ENCODE measurements around the gene CCDC171.

DNA sequence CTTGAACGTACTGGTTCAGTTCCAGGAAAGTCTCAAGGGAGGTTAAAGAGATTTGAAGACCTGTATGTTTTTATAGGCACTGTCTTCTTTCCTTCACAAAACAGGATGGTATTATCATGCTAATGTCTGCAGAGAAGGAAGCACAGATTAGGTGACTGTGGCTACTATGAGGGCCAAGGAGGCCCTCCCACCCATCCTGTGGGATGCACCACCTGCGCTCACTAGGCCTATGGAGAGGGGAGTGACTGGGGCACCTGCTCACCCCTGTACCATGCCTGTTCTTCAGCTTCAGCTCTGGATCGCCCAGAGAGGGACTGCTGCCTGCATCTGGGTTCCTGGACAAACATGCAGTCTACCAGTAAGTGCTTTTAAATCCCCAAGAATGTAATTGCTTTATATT, 469.4 kb downstream of the CCDC171 start:
- TF ChIP-seq, protein P1, sequence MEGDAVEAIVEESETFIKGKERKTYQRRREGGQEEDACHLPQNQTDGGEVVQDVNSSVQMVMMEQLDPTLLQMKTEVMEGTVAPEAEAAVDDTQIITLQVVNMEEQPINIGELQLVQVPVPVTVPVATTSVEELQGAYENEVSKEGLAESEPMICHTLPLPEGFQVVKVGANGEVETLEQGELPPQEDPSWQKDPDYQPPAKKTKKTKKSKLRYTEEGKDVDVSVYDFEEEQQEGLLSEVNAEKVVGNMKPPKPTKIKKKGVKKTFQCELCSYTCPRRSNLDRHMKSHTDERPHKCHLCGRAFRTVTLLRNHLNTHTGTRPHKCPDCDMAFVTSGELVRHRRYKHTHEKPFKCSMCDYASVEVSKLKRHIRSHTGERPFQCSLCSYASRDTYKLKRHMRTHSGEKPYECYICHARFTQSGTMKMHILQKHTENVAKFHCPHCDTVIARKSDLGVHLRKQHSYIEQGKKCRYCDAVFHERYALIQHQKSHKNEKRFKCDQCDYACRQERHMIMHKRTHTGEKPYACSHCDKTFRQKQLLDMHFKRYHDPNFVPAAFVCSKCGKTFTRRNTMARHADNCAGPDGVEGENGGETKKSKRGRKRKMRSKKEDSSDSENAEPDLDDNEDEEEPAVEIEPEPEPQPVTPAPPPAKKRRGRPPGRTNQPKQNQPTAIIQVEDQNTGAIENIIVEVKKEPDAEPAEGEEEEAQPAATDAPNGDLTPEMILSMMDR (IDR thresholded peaks at IDR 0.05; ENCODE audit: insufficient read depth, low read depth, low read length) = no peak
- TF ChIP-seq EZH2 (IDR thresholded peaks at IDR 0.05; ENCODE audit: insufficient read depth, low read length) = no peak

All from astrocyte (in vitro differentiated cells and primary cell).